Mesothelial cell of epicardium (in vitro differentiated cells): ENCODE data around the gene LSM14A. TPM values are rescaled to one million over a fixed set of nuclear protein-coding genes. Genes with fewer than 3 reads are reported as not detected.
"Not testable (repeated sequence)": the region's sequence is repeated elsewhere in the genome, so short reads cannot be mapped to it uniquely, and the experiment has no call there.

Experiments used
- DNase-seq, 2 experiments: peaks; one replicate each; pipeline ENCODE4 v3.0.0; 2021; ENCODE audit warnings: low spot score in 2 of 2; ENCODE audit not compliant: unreplicated experiment in 2 of 2
- H3K27ac Mint-ChIP-seq: 2 replicates; pipeline ENCODE4 v1.8.0; 2021; ENCODE audit warnings: mixed read lengths
- H3K27me3 Mint-ChIP-seq: 2 replicates; pipeline ENCODE4 v1.8.0; 2021; ENCODE audit warnings: low read depth, mixed read lengths
- H3K36me3 Mint-ChIP-seq: 2 replicates; pipeline ENCODE4 v1.8.0; 2021; ENCODE audit warnings: mixed read lengths
- H3K4me1 Mint-ChIP-seq: 2 replicates; pipeline ENCODE4 v1.8.0; 2021; ENCODE audit warnings: mixed read lengths
- H3K4me3 Mint-ChIP-seq: 2 replicates; pipeline ENCODE4 v1.8.0; 2021; ENCODE audit warnings: mild to moderate bottlenecking, moderate library complexity, mixed read lengths
- H3K9me3 Mint-ChIP-seq: 2 replicates; pipeline ENCODE4 v1.8.0; 2021; ENCODE audit warnings: mixed read lengths
- CTCF ChIP-seq: fragments of 200-600 bp; sonication (generic); IDR thresholded peaks from one replicate; pipeline ENCODE4 v1.5.0; 2021; ENCODE audit warnings: antibody characterized with exemption; ENCODE audit not compliant: unreplicated experiment
- total RNA-seq: library from RNA; stranded (reverse); gene quantifications from 3 replicates; pipeline ENCODE4 v1.2.1, GENCODE V29; 2021

The LSM14A gene
- total RNA-seq, 1 donor from 2014 or later = 153 TPM

- no peaks in the 10 kb centered on the region for H3K27me3 Mint-ChIP-seq
- peak overlapping the region; percentile 87 for H3K4me3 Mint-ChIP-seq
- TF ChIP-seq CTCF = no peak
- DNase-seq = no peak
- peak overlapping the region; percentile 96 for H3K27ac Mint-ChIP-seq
- H3K4me1 Mint-ChIP-seq = peaks cover 37% of the 10 kb centered on the region
- H3K9me3 Mint-ChIP-seq = no peaks in the 10 kb centered on the region
- no peaks in the 10 kb centered on the region for H3K36me3 Mint-ChIP-seq
Observed at GRCh38 chr19:34171539-34171876, 796 bp upstream of the LSM14A start.

- no peak for TF ChIP-seq CTCF
- H3K9me3 Mint-ChIP-seq = no peaks in the 10 kb centered on the region
- H3K27ac Mint-ChIP-seq = peak overlapping the region; percentile 99
- H3K36me3 Mint-ChIP-seq = no peaks in the 10 kb centered on the region
- peak overlapping the region; percentile 87 for H3K4me3 Mint-ChIP-seq
- H3K4me1 Mint-ChIP-seq = peaks cover 49% of the 10 kb centered on the region
- DNase-seq = peak; percentile 22 to 61
- H3K27me3 Mint-ChIP-seq = no peaks in the 10 kb centered on the region
Observed at GRCh38 chr19:34172661-34173192, 423 bp downstream of the LSM14A start.

- peak overlapping the region; percentile 87 for H3K4me3 Mint-ChIP-seq
- peak in 1 of 2 experiments; percentile 60 for DNase-seq
Observed at GRCh38 chr19:34173193-34173956, 1.1 kb downstream of the LSM14A start.

GRCh38 chr19:34175173-34175572 is 2.9 kb downstream of the LSM14A start:
- H3K36me3 Mint-ChIP-seq, DNase-seq, H3K27me3 Mint-ChIP-seq, H3K9me3 Mint-ChIP-seq: not testable (repeated sequence)
- H3K4me1 Mint-ChIP-seq = peaks cover 64% of the 10 kb centered on the region
- H3K27ac Mint-ChIP-seq = peak overlapping the region; percentile 43
- peak overlapping the region; percentile 58 for H3K4me3 Mint-ChIP-seq

More at GRCh38 chr19:34173193-34173956, 1.1 kb downstream of the LSM14A start:
- TF ChIP-seq CTCF = no peak
- peaks cover 53% of the 10 kb centered on the region for H3K4me1 Mint-ChIP-seq
- peak overlapping the region; percentile 99 for H3K27ac Mint-ChIP-seq
- H3K9me3 Mint-ChIP-seq = no peaks in the 10 kb centered on the region
- no peaks in the 10 kb centered on the region for H3K36me3 Mint-ChIP-seq
- no peaks in the 10 kb centered on the region for H3K27me3 Mint-ChIP-seq

- H3K4me3 Mint-ChIP-seq = peak overlapping the region; percentile 49
Observed at GRCh38 chr19:34176581-34176980, 4.3 kb downstream of the LSM14A start.

More at GRCh38 chr19:34176581-34176980, 4.3 kb downstream of the LSM14A start:
- Mint-ChIP-seq H3K27me3 (no peaks in the 10 kb centered on the region), H3K4me1 (peaks cover 70% of the 10 kb centered on the region), H3K36me3 (peaks cover 3% of the 10 kb centered on the region), H3K9me3 (no peaks in the 10 kb centered on the region), H3K27ac (peak overlapping the region; percentile 45)
- TF ChIP-seq CTCF = no peak
- DNase-seq = no peak
